ENCODE results near the gene RASL10B.

RASL10B gene

GRCh38 chr17:35723735-35724134 lies 7.7 kb upstream of the RASL10B start:
- DNase-seq = no peak

- no peak for DNase-seq
Measured at GRCh38 chr17:35725058-35725457, 6.4 kb upstream of the RASL10B start.

- DNase-seq = no peak
Measured at GRCh38 chr17:35725802-35726126, 5.7 kb upstream of the RASL10B start.

GRCh38 chr17:35726127-35726952 lies 5.1 kb upstream of the RASL10B start:
- no peak for DNase-seq

GRCh38 chr17:35726953-35727460 lies 4.4 kb upstream of the RASL10B start:
- no peak for DNase-seq

GRCh38 chr17:35727635-35728034 lies 3.8 kb upstream of the RASL10B start:
- no peak for DNase-seq

DNA sequence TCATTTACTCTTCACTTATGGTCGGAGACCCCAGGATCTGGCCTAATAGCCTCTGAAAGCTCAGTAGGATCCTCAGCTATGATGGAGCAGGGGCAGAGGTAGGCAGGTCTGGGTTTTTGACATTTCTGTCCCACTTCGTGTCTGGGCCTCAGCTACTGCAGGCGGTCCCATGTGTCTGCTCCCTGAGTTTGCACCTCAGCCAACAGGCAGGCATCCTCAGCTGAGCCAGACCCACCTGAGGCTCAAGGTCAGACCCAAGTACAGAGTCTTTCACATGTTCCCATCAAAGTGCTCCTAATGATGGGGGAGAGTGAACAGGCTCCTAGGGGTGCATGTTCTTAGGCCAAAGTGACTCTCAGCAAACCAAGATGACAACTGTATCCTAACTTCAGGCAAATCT lies 2.9 kb upstream of the RASL10B start:
- no peak for DNase-seq

DNA sequence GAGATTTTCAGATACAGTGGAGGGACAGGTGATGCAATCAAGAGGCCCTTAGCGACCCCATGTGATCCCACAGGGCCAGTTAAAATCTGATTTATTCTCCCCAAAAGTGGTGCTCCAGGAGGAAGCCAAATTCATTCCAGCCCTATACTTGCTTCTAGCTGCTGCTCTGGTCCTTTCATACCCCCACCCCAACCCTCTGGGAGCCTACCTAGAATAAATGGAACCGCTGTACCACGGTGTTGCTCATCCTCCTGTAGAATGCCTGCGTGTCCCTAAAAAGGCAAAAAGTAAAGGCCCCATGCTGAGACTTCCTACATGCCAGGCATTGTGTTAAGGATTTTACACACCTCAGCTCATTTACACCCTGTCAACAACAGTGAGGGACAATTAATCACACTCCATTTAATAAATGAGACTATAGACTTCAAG lies 2.0 kb upstream of the RASL10B start:
- DNase-seq = no peak

- DNase-seq = no peak
Measured at GRCh38 chr17:35730400-35731005, 936 bp upstream of the RASL10B start.

DNA sequence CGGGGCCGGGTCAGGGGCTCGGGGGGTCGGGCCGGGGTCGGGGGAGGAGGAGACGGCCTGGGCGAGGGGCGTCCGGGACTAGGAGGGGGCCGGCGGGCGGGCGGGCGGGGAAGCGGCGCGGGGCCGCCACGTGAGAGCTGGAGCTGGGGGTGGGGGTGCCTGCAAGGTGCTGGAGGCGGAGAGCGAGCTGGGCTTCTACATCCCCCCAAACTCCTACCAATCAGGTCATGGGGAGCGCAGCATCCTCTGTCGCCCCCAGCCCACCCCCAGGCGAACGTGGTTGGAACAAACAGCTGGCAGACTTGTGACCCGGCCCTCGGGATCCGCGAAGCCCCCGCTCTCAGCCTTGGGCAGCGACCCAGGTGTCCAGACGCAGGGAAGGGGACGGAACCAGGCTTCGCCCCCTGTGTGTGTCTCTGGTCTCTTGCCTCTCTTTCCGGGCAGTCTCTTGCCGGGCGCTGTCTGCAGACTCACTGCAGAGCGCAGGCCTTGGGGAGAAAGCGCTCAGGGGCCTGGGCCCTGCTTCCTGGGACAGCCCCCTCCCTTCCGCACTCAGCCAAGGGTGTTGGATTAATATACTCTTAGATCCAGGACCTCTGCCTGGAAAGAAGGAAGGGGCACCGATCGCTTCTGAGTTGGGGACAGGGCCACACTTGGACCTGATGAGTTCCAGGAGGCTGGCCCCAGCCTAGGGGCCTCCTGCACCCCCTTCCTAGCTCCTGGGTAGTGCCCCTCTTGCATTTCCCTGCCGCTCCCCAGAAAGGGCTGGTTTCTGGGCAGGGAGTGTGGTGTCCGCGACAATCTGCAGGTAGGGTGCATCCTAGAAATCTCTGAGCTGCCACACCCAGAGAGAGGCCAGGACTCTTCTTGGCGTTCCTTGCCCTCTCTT lies 722 bp downstream of the RASL10B start:
- no peak for DNase-seq

GRCh38 chr17:35732806-35733136 lies 1.3 kb downstream of the RASL10B start:
- no peak for DNase-seq

GRCh38 chr17:35733366-35733765 lies 1.9 kb downstream of the RASL10B start:
- DNase-seq = no peak

DNA sequence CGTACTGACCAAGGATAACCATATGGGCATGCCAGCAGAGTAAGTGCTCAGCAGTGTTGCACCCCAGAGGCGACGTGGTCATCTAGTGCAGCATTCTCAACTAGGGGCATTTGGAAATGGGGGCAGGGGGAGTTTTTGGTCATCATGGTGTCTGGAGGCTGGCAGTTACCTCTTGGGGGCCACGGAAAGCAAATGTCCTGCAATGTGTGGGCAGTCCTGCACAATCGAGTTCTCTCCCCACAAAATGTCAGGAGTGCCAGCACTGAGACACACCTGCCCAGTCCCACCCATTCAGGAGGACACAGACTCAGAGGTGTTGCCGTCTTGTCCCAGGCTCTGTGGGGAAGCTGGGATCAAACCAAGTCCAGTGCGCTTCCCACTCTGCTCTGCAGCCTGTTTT lies 3.0 kb downstream of the RASL10B start:
- DNase-seq = no peak

GRCh38 chr17:35735036-35735805 lies 3.8 kb downstream of the RASL10B start:
- DNase-seq = no peak

DNA sequence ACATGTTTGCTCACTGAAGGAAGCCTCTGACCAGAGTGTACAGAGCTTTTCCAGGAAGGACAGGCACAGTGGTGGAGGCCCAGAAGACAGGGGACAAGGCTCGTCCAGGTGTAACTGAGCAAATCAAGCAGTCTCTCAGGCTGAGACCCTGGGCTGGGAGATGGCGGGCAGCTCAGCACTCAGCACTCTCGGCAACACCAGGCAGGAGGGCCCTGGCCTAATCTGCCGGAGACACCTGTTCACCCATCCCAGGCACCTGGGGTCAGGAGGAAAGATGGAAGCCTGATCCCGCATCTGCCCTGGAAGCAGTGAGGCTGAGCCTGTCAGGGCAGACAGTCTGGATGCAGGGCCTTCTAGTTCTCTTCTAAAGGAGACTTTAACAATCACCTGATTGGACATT lies 4.8 kb downstream of the RASL10B start:
- no peak for DNase-seq

DNA sequence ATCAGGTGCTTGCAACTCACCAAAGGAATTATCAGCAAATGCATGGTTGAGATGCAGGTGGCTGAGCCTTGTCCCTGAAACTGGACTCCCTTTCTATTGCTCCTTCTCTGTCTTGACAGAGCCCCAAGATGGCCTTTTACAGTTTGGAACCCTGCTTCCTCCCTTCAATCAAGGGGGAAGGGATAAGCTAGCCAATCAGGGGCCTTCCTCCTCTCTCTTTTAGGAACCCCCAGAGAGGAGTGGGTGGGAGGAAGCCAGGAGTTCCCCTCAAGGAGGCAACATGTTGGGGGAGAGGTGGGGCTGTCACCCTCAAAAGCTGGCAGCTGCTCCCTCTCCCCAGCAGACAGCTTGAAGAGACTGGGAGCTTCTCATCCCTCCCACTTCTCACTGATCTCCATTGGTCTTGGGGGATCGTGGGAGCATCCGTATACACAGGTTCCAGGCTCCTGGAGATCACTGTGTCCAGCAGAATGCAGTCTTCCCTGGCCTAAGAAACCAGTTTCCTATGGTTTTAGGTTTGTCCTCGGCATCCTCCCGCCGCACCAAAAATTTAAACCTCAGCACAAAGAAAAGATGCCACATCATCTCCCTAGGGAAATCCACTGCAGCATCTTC lies 7.2 kb downstream of the RASL10B start:
- no peak for DNase-seq

GRCh38 chr17:35740216-35740615 lies 8.8 kb downstream of the RASL10B start:
- DNase-seq = no peak

DNA sequence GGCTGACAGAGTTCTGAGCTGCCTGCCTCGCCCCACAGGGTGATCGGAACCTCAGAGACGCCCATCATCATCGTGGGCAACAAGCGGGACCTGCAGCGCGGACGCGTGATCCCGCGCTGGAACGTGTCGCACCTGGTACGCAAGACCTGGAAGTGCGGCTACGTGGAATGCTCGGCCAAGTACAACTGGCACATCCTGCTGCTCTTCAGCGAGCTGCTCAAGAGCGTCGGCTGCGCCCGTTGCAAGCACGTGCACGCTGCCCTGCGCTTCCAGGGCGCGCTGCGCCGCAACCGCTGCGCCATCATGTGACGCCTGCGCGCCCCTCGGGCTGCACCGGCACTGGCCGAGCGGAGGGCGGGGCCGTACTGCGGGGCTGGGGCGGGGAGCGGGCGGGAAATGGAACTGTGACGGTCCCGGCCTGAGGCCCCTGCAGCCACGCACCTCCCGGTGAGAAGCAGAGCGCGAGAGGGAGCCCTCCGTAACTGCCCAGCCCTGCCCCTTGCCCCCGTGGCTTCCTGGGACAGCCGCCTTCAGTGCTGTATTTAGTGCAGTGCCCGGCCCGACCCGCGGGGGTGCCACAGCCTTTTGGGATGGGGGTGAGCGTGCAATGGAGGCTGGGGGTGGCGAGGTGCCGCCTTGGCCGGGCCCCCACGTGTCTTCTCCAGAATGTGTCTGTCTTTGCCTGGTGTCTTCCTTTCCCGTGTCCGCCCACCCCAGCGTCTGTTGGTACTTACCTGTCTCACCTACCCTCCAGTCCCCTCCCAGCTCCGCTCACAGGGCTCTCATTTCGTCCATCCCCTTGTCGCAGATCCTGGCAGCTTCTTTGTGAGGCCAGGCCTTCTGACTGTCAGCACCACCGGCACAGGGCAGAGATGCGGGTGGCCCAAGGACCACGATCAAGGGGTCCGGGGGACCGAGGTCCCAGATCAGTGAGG lies 9.8 kb downstream of the RASL10B start:
- DNase-seq = no peak

GRCh38 chr17:35742496-35742895 lies 11.1 kb downstream of the RASL10B start:
- no peak for DNase-seq

DNA sequence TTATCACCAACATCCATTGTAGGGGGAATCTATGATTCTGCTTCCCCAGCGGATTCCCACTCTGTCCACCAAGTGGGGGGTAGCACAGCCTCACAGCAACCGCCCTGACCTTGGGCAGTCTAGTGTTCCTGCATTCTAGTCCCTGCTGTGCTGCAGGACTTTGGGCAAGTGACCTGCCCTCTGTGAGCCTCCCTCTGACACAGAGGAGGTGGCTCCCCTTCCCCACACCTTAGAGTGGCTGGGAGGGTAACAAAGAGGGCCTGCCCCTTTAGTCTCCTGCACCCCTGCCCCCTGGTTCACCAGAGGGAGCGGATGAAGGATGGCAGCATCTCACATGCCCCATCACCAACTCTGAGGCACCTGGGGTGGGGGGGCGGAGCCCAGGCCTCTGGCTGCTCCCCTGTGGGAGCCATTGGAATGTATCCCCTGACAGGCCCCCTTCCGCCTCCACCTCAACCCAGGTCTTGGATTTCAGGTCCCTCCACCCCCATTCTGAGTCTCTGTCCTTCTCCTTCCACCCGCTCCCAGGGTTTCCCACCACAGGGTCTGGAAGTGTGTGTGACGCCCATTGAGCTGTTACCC lies 11.5 kb downstream of the RASL10B start:
- no peak for DNase-seq

Measured in CD4-positive, alpha-beta T cell treated with Interleukin-10 for 1 hour (primary cell).